ENCODE data around the gene ELP5. TPM values are rescaled to one million over a fixed set of nuclear protein-coding genes. Genes with fewer than 3 reads are reported as not detected.
A peak's percentile ranks its signal among the peaks of the same experiment; 100 is the strongest.

ELP5 gene
- total and polyA plus RNA-seq, 10 of the 15 experiments (the other 5 are each of a cell fraction or from before 2014, with no cell fraction given), result 41.1 to 109 (median 77.5) TPM

- TF ChIP-seq RAD21 (IDR thresholded peaks at IDR 0.05; ENCODE audit: insufficient read depth, low read depth, low read length) (no peak), E2F4 (IDR thresholded peaks at IDR 0.05; ENCODE audit: low read depth, low read length) (no peak), SIX5 (IDR thresholded peaks at IDR 0.05; ENCODE audit: low read depth, low read length, severe bottlenecking) (no peak), MYC (IDR thresholded peaks at IDR 0.05; ENCODE audit: insufficient read depth, insufficient read length, insufficient replicate concordance, low read length, severe bottlenecking) (peak; percentile 65), EGR1 (IDR thresholded peaks at IDR 0.05; ENCODE audit: borderline replicate concordance in 1 of 2, low read depth in 2 of 2, low read length in 2 of 2) (peak in 1 of 2 experiments; percentile 67; a peak in 1 of 3 replicates), E2F8 (IDR thresholded peaks at IDR 0.05; ENCODE audit: low read depth, partially characterized antibody) (peak; percentile 96), FOXK2 (IDR thresholded peaks at IDR 0.05) (peak; percentile 84), BCL3 (IDR thresholded peaks at IDR 0.05; ENCODE audit: borderline replicate concordance, insufficient read depth, low read depth, low read length, poor library complexity, severe bottlenecking) (peak; percentile 95), RB1 (IDR thresholded peaks at IDR 0.05; ENCODE audit: borderline replicate concordance) (peak; percentile 93; the same call in 1 of the 2 replicates), GATAD2B (conservative IDR thresholded peaks at IDR 0.05; ENCODE audit: low read depth) (peak; percentile 58; the same call in 1 of the 2 replicates), STAT1 (conservative IDR thresholded peaks at IDR 0.05) (0 out of 2 replicates have a peak, but pooled peaks have one; percentile 67), MEF2B (IDR thresholded peaks at IDR 0.05; ENCODE audit: partially characterized antibody, poor library complexity, severe bottlenecking) (peak; percentile 64), CBFB (IDR thresholded peaks at IDR 0.05; ENCODE audit: low read depth) (peak; percentile 50; the same call in 1 of the 2 replicates), IKZF2 (IDR thresholded peaks at IDR 0.05) (peak; percentile 45 to 57; a peak in 3 of 4 replicates), ETV6 (conservative IDR thresholded peaks at IDR 0.05 in 1 of 2, IDR thresholded peaks at IDR 0.05 in 1 of 2; ENCODE audit: borderline replicate concordance in 1 of 2, low read depth in 1 of 2) (0 out of 4 replicates have a peak, but pooled peaks of 1 of the 2 experiments have one; percentile 20), MTA3 (IDR thresholded peaks at IDR 0.05; ENCODE audit: borderline replicate concordance, low read length) (peak; percentile 82; the same call in 1 of the 2 replicates), MEF2A (IDR thresholded peaks at IDR 0.05; ENCODE audit: insufficient read depth, low read depth, low read length) (peak; percentile 44; the same call in 1 of the 2 replicates), TARDBP (IDR thresholded peaks at IDR 0.05; ENCODE audit: borderline replicate concordance) (peak; percentile 98), NR2F1 (conservative IDR thresholded peaks at IDR 0.05) (peak; percentile 47; the same call in 1 of the 2 replicates), CBX3 (IDR thresholded peaks at IDR 0.05; ENCODE audit: borderline replicate concordance, low read depth) (no peak), SMARCA5 (IDR thresholded peaks at IDR 0.05) (0 out of 2 replicates have a peak, but pooled peaks have one; percentile 8), HCFC1 (IDR thresholded peaks at IDR 0.05; ENCODE audit: low read length) (peak; percentile 53; the same call in 1 of the 2 replicates), YY1 (IDR thresholded peaks at IDR 0.05; ENCODE audit: low read depth, low read length) (peak; percentile 89), ZNF622 (IDR thresholded peaks at IDR 0.05) (no peak)
Observed at GRCh38 chr17:7242717-7243452, 9.1 kb upstream of the ELP5 start (continued).
